Measurements from ENCODE around the gene NDUFAF8.

Gene NDUFAF8

DNA sequence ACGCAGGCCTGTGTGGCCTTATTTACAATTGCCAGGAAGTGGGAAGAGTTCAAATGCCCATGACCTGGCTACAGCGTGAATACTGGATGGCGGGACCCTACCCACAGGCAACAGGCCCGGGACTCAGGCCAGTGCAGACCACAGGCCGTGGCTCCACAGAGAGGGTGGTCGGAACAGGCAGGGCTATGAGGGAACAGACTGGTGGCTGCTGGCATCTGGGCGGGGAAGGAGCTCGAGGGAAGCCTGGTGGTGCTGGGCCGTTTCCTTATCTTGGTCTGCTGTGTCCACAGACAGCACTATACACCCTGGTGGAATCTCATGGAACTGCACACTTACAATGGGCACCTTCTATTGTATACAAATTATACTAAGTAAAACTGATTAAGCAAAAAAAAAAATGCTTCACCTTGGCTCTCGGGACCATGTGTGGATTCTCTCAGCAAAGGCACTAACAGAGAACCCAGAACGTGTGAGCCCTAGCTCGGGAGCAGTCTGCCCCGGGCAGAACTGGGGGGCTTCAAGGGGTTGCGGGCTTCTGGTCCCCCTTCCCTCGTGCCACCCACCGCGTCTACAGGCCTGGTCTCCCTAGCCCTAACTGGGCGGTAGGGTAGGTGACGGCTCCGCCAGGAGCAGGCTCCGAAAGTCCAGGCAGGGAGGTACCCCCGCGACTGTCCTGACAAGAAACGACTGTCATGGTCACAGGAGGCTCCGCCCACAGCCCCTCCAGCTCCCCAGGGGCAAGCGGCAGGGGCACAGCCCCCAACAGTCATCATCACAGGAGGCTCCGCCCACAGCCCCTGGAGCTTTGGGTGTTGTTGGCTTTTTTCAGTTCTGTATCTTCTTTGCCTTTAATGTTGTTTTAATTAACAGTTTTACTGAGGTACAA is 38.2 kb upstream of the NDUFAF8 start:
- no peak for FAIRE-seq

DNA sequence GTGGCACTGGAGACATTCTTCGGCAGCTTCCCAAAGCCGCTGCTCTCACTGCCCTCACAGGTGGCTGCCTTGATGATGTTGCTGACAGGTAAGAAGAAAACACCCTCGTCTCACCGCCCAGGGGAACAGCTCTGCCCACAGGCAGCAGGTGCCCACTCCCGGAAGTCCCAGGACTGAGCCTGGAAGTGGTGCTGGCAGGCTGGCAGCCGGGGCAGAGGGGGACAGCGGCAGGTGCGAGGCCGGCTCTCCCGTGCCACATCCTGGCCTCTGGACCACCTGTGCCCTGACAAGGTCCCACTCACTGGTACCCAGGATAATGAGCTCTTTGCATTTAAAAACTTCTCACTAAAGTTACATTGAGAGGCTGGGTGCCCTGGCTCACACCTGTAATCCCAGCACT is 36.8 kb upstream of the NDUFAF8 start:
- no peak for FAIRE-seq

- FAIRE-seq: no peak
Measured at GRCh38 chr17:81203136-81203535, 36.0 kb upstream of the NDUFAF8 start.

DNA sequence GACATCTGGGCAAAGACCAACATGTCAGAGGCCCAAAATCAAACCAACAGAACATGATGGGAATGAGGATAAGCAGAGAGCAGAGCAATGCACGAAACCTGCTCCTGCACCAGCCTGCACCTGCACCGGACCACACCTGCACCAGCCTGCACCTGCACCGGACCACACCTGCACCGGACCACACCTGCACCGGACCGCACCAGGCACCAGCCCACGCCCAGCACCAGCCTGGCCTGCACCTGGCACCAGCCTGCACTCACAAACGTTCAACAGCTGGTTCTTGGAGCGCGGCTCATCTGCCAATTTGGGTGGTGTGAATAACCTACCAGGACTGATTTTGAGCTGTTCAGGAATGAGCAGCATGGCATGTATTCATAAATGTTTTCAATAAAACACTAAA is 34.5 kb upstream of the NDUFAF8 start:
- no peak for FAIRE-seq

GRCh38 chr17:81206166-81206565 is 33.0 kb upstream of the NDUFAF8 start:
- no peak for FAIRE-seq

- no peak for FAIRE-seq
Measured at GRCh38 chr17:81206657-81207056, 32.5 kb upstream of the NDUFAF8 start.

GRCh38 chr17:81207610-81208581 is 31.2 kb upstream of the NDUFAF8 start:
- no peak for FAIRE-seq

- no peak for FAIRE-seq
Measured at GRCh38 chr17:81208651-81209050, 30.5 kb upstream of the NDUFAF8 start.

GRCh38 chr17:81209141-81209540 is 30.0 kb upstream of the NDUFAF8 start:
- no peak for FAIRE-seq

DNA sequence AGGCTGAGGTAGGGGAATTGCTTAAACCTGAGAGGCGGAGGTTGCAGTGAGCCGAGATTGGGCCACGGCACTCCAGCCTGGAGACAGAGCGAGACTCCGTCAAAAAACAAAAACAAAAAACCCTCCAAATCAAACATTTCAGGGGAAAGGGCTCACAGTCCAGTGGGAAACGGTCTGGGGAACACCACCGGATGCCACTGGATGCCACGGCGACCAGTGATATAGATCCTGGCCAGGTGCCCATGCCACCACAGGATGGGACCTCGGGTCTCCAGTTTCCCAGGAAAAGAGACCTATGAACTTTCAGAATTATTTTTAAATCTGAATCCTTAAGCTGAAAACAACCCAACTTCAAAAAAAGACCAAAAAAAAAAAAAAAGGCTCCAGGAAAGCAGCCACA is 28.7 kb upstream of the NDUFAF8 start:
- no peak for FAIRE-seq

DNA sequence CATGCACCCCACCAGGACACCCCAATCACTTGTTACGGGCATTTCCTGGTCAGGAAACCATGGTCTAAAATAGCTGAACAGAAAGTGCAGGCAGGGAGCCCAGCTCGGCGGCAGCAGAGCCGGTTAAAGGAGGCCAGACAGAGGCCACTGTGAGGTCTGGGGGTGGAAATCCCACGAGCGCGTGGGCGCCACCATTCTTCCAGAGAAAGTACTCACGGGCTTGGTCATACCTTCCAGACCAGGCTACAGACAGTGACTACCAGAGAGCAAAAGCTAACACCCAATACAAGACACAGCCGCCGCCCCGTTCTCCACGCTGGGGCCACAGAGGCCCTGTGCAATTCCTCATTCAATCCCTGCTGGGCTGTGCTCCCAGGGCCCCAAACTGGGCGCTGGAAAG is 28.2 kb upstream of the NDUFAF8 start:
- FAIRE-seq: no peak

DNA sequence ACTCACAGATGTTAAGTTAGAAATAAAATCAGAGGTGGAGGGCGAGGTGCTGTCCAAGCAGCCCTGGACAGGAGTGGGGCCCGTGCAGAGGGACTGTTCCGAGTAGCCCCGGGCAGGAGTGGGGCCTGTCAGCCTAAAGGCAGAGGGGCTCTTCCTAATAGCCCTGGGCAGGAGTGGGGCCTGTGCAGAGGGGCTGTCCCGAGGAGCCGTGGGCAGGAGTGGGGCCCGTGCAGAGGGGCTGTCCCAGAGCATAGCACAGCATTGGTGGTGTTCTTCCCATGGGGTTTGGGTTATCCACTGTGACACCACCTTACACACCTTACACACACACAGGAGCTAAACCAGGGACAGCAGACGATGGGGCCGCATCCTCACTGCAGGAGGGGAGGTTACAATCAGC is 26.8 kb upstream of the NDUFAF8 start:
- no peak for FAIRE-seq

DNA sequence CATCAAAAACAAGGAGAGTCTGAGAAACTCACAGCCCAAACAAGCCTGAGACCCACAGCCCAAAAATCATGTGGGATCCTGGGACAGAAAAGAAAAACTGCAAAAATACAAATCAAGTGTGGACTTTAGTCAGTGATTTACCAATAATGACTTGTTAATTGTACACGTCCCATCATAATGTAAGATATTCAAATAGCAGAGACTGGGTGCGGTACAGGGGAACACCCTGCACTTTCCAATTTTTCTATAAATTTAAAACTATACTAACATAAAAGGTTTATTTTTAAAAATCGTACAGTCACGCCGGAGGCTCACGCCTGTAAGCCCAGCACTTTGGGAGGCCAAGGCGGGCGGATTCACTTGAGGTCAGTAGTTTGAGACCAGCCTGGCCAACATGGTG is 25.1 kb upstream of the NDUFAF8 start:
- no peak for FAIRE-seq

- no peak for FAIRE-seq
Measured at GRCh38 chr17:81217491-81217890, 21.6 kb upstream of the NDUFAF8 start.

DNA sequence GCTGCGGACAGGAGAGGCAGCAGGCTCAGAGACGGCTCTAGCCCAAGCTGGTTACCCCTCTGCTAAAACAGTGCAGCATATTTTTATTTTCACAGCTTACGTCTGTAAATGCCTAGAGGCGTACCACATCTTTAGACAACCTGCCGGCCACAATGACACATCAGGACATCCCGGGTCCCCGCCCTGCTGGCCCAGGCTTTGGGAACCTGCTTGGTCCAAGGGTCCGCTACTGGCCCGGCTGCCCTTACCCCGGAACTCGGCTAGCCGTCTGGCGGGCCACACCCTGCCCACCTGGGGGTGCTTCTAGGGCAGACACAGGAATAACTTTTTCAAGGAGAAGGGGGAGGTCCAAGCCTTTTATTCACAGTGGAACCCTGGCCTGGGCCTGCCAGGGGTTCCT is 20.7 kb upstream of the NDUFAF8 start:
- no peak for FAIRE-seq

DNA sequence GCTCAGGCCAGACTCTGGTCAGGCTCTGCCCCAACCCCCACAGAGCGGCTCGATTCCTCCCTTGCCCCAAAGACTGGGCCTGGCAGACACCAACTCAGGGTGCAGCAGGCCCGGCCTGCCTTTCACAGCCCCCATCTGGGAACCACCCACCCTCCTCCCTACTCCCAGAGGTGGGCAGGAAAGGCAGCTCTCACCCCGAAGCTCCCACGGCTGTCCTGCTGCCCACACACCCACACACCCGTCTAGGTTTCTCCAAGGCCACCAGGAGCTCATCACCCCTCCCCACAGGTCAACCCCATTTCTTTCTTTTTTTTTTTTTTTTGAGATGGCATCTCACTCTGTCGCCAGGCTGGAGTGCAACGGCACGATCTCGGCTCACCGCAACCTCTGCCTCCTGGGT is 20.1 kb upstream of the NDUFAF8 start:
- no peak for FAIRE-seq

DNA sequence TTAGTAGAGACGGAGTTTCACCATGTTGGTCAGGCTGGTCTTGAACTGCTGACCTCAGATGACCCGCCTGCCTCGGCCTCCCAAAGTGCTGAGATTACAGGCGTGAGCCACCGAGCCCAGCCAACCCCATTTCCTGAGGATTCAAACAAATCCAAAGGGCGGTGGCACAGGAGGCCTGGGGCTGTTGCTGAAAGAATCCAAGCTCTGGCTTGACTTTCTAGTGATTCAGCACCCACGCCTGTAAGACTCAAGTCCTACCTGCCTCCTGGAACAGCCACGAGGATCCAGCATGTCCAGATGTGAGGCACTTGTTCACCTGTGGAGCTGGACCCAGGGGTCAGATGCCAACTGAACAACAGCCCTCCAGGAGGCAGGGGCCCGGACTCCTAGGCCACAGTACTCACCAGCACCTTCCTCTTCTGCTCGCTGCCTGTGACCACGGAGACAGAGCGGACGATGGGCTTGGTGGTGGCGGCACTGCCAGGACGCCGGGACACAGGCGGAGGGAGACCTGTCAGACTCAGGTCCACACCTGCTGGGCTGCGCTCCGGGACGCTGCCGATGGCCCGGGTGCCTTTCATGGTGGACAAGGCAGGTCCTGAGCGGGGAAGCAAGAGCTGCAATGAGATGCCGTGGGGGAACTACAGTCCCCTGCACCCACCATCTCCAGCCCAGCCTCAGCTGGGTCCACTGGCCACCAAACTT is 19.5 kb upstream of the NDUFAF8 start:
- FAIRE-seq: no peak

- no peak for FAIRE-seq
Measured at GRCh38 chr17:81221371-81221841, 17.7 kb upstream of the NDUFAF8 start.

DNA sequence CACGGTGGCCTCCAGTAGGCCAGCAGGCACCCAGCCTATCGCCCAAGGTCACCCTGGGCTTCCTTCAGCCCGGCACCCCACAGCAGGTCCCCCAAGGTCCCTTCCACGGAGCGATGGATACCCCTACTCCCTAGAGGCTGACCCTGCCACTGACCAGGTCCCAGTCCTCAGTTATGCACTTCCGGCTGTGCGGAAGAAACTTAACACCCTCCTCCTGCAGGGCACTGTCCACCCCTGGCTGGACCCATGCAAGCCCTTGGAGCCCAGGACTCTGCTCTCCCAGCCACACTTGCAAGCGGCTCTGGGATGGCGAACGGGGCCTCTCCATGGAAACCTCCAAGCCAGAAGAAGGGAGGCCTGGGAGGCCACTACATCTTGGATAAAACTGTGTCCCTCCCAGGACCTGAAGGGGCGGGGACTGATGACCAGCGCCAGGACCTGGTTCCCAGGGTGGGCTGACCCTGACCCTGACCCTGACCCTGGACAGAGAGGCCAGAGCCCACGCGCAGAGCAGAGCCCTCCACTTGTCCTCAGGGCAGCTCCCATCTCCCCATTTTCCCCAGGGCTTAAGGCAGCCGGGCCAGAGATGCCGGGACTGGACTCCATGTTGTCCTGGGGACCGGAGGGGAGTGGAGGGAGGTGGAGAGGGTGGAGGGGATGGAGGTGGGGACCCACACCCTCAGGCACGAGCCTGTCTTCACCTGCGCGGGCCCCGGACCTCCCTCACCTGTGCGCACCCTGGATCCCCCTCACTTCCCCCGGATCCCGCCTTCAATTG is 17.1 kb upstream of the NDUFAF8 start:
- FAIRE-seq: no peak

DNA sequence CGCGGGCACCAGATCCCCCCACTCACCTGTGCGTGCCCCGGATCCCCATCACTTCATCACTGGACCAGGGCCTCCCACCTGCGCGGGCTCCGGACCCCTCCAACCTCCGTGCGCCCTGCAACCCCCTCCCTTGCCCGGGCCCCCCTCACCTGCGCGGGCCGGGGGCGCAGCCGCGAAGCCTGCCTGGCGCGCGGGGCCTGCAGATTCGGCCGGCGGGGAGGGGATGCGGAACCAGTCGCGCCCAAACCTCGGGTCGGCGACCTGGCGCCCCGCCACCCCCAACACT is 16.6 kb upstream of the NDUFAF8 start:
- FAIRE-seq: no peak

- no peak for FAIRE-seq
Measured at GRCh38 chr17:81222906-81223761, 16.0 kb upstream of the NDUFAF8 start, which contains the start of gene CEP131. TSS of gene CEP131 (minus strand) at chr17:81222965. CDS start at chr17:81220056, 2,909 bp downstream.
